Tibial nerve (tissue), 4 donors: ENCODE data around the gene CNOT11. TPM values are rescaled to one million over a fixed set of nuclear protein-coding genes. Genes with fewer than 3 reads are reported as not detected.
A peak's percentile ranks its signal among the peaks of the same experiment; 100 is the strongest.
"Not testable (repeated sequence)": the region's sequence is repeated elsewhere in the genome, so short reads cannot be mapped to it uniquely, and the experiment has no call there.

ENCODE experiments used
- DNase-seq, 2 donors: peaks; one replicate each; pipeline ENCODE4 v3.0.0-alpha.2; 2019; ENCODE audit warnings: low spot score in 2 of 2
- H3K27ac ChIP-seq, 4 donors: fragments of 200-600 bp; sonication (generic) in 3 of 4; one replicate each; pipeline ENCODE4 v1.5.1; 2017 to 2019; ENCODE audit warnings: mild to moderate bottlenecking in 1 of 4
- H3K27me3 ChIP-seq, 2 donors: fragments of 200-600 bp; sonication (generic) in 1 of 2; one replicate each; pipeline versions ENCODE4 v1.5.1 to v1.6.0; 2017 to 2019
- H3K36me3 ChIP-seq, 3 donors: fragments of 200-600 bp; sonication (generic); one replicate each; pipeline ENCODE4 v1.5.1; 2018 to 2019
- H3K4me1 ChIP-seq, 4 donors: fragments of 200-600 bp; sonication (generic) in 3 of 4; one replicate each; pipeline ENCODE4 v1.5.1; 2017 to 2019
- H3K4me3 ChIP-seq, 4 donors: fragments of 200-600 bp; sonication (generic) in 3 of 4; one replicate each; pipeline ENCODE4 v1.5.1; 2017 to 2019; ENCODE audit warnings: mild to moderate bottlenecking in 1 of 4, moderate library complexity in 1 of 4
- H3K9me3 ChIP-seq, 4 donors: fragments of 200-600 bp; sonication (generic) in 3 of 4; one replicate each; pipeline ENCODE4 v1.5.1; 2017 to 2019
- CTCF ChIP-seq, 5 experiments: fragments of 200-600 bp in 3 of 5; fragments of 450-650 bp in 2 of 5; sonication (generic) in 3 of 5; IDR thresholded peaks; one replicate each; pipeline ENCODE4 v1.5.1; 2016 to 2019; ENCODE audit warnings: antibody characterized with exemption in 5 of 5, mild to moderate bottlenecking in 3 of 5, moderate library complexity in 2 of 5
- EP300 ChIP-seq, 2 donors: sonication (generic); formaldehyde crosslinking; IDR thresholded peaks; one replicate each; pipeline ENCODE4 v1.6.1; 2017; ENCODE audit warnings: antibody characterized with exemption in 2 of 2, mild to moderate bottlenecking in 1 of 2
- POLR2A ChIP-seq, 2 donors: fragments of 450-650 bp; IDR thresholded peaks; one replicate each; pipeline ENCODE4 v1.6.1; 2017; ENCODE audit warnings: antibody characterized with exemption in 2 of 2, mild to moderate bottlenecking in 2 of 2, moderate library complexity in 2 of 2
- WGBS, 2 donors: methylation state at CpG; one replicate each; pipeline ENCODE4 v1.1.5; 2018; 5-methylcytosine and 5-hydroxymethylcytosine counted together
- total RNA-seq, 4 donors: library from RNA; depleted of rRNA; stranded (reverse); fragments of >200 nt; gene quantifications; one replicate each; pipeline ENCODE4 v1.1.0, GENCODE V29; 2016

The CNOT11 gene
- total RNA-seq, 4 donors from 2014 or later: 17.5 to 29.9 (median 19.6) TPM

DNA sequence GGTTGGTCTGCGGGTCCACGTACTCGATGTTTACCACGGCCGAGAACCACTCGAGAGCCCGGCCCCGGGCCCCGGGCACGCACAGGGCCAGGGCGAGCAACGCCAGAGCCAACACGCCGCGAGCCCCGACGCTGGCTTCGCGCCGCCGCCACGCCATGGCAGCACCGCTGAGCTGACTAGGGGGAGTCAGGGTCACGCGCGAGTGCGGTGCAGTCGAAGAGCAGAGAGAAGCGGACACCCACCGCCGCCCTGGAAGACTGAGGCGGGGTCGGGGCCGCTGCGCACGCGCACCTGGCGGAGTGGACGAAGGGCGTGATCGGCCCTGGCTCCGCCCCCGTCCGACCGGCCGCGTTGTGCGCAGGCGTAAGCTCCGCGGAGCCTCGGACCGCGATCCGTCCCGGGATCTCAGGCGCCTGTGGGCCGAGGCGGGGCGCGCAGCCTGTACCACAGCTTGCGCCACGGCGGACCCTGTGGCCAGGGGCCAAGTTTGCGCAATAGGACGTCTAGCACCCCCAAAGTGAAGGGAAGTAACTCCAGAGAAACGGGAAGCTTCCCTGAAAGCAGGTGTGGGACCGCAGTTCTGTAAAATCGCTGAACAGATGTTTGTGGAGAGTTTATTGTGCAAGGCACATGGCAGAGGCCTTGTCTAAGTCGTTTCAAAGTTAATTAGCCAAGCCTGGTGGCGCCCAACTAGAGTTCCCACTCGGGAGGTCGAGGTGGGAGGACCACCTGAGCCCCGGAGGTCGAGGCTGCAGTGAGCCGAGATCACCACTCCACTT is 55.9 kb downstream of the CNOT11 start, which contains the start of gene RNF149:
Gene RNF149, minus strand, starts transcription at position 270 of the 779 bp plus-strand sequence. Its CDS starts 113 bp downstream, at position 157.
- H3K4me3 ChIP-seq: peak within 1 kb of the TSS; percentile 65 to 100 (median 93)
- peak within 1 kb of the TSS; percentile 88 to 98 (median 91) for H3K27ac ChIP-seq
- no peaks in the 10 kb centered on the region for H3K9me3 ChIP-seq
- H3K4me1 ChIP-seq: peaks cover 0 to 51% (median 31%) of the 10 kb centered on the region in 4 donors
- WGBS, 2 donors: 8 to 10% methylated on average over 22 to 34 of the region's 76 CpGs
- TF ChIP-seq POLR2A (IDR thresholded peaks at IDR 0.05): peak; percentile 92 to 93
- peak; percentile 56 to 97 for TF ChIP-seq EP300 (IDR thresholded peaks at IDR 0.05)
- peak in 3 of 5 experiments; percentile 12 to 62 (median 61) for TF ChIP-seq CTCF (IDR thresholded peaks at IDR 0.05)
- H3K36me3 ChIP-seq: no peaks in the 10 kb centered on the region
- no peaks in the 10 kb centered on the region for H3K27me3 ChIP-seq
- DNase-seq: peak; percentile 80 to 87

GRCh38 chr2:101310090-101310833 is 57.6 kb downstream of the CNOT11 start:
- H3K27ac ChIP-seq: peak overlapping the region in 1 of 4 donors; percentile 98
- no peak overlapping the region for H3K4me3 ChIP-seq
- H3K36me3 ChIP-seq: no peaks in the 10 kb centered on the region
- TF ChIP-seq CTCF (IDR thresholded peaks at IDR 0.05) (no peak), EP300 (IDR thresholded peaks at IDR 0.05) (no peak), POLR2A (IDR thresholded peaks at IDR 0.05) (no peak)
- no peak for DNase-seq
- H3K27me3 ChIP-seq: no peaks in the 10 kb centered on the region
- H3K4me1 ChIP-seq: peaks cover 0 to 35% (median 22%) of the 10 kb centered on the region in 4 donors
- H3K9me3 ChIP-seq: no peaks in the 10 kb centered on the region
- 76 to 82% methylated on average over 10 of the region's 10 CpGs for WGBS, 2 donors

- H3K4me1 ChIP-seq: peaks cover 0 to 27% (median 15%) of the 10 kb centered on the region in 4 donors
- H3K36me3 ChIP-seq: no peaks in the 10 kb centered on the region
- no peaks in the 10 kb centered on the region for H3K9me3 ChIP-seq
- 70 to 71% methylated on average over 7 of the region's 7 CpGs for WGBS, 2 donors
- no peak overlapping the region for H3K4me3 ChIP-seq
- no peak for DNase-seq
- no peak for TF ChIP-seq POLR2A (IDR thresholded peaks at IDR 0.05)
- TF ChIP-seq EP300 (IDR thresholded peaks at IDR 0.05): no peak
- no peak for TF ChIP-seq CTCF (IDR thresholded peaks at IDR 0.05)
- H3K27me3 ChIP-seq: no peaks in the 10 kb centered on the region
- H3K27ac ChIP-seq: peak overlapping the region in 1 of 4 donors; percentile 36
Measured at GRCh38 chr2:101310834-101311695, 58.4 kb downstream of the CNOT11 start.

- Histone ChIP-seq H3K4me3 (no peak overlapping the region), H3K36me3 (no peaks in the 10 kb centered on the region), H3K27me3 (no peaks in the 10 kb centered on the region), H3K27ac (peak overlapping the region in 1 of 4 donors; percentile 36), H3K4me1 (peaks cover 0 to 21% (median 11%) of the 10 kb centered on the region in 4 donors), H3K9me3 (no peaks in the 10 kb centered on the region)
- WGBS, 2 donors: 68 to 77% methylated on average over 3 of the region's 3 CpGs
- DNase-seq: no peak
- TF ChIP-seq POLR2A (IDR thresholded peaks at IDR 0.05) (no peak), CTCF (IDR thresholded peaks at IDR 0.05) (no peak), EP300 (IDR thresholded peaks at IDR 0.05) (no peak)
Measured at GRCh38 chr2:101311696-101312017, 59.0 kb downstream of the CNOT11 start.

- 92 to 98% methylated on average over 6 of the region's 6 CpGs for WGBS, 2 donors
- not testable (repeated sequence) for H3K27ac ChIP-seq, DNase-seq
Measured at GRCh38 chr2:101316568-101316967, 63.9 kb downstream of the CNOT11 start.

More at GRCh38 chr2:101316568-101316967, 63.9 kb downstream of the CNOT11 start:
- not testable (repeated sequence) for H3K36me3 ChIP-seq, H3K4me1 ChIP-seq, H3K4me3 ChIP-seq, H3K9me3 ChIP-seq, H3K27me3 ChIP-seq
